ENCODE data around the gene ITGAE.

Gene ITGAE

DNA sequence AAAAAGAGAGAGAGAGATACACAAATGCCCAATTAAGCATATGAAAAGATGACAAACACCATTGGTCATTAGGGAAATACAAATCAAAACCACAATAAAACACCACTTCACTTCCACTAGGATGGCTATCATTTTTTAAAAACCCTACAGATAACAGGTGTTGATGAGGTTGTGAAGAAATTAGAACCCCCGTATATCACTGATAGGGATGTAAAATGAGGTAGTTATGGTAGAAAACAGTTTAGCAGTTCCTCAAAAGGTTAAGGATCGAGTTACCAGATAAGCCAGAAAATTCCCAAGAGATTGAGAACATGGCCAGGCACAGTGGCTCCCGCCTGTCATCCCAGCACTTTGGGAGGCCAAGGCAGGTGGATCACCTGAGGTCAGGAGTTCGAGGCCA lies 107.8 kb downstream of the ITGAE start:
- no peak for DNase-seq (ENCODE audit: low read depth)

DNA sequence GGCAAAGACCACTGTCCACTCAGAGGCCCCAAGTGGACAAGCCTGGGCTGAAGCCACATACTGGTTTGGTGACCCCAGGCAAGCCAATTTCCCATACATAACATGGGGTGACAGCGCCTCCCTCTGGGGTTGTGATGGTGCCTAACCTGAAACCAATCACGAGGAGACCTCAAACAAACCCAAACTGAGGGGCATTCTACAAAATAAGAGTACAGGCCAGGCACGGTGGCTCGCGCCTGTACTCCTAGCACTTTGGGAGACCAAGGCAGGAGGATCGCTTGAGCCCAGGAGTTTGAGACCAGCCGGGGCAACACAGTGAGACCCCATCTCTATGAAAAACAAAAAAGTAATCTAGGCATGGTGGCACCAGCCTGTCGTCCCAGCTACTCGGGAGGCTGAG lies 108.6 kb downstream of the ITGAE start:
- no peak for DNase-seq (ENCODE audit: low read depth)

DNA sequence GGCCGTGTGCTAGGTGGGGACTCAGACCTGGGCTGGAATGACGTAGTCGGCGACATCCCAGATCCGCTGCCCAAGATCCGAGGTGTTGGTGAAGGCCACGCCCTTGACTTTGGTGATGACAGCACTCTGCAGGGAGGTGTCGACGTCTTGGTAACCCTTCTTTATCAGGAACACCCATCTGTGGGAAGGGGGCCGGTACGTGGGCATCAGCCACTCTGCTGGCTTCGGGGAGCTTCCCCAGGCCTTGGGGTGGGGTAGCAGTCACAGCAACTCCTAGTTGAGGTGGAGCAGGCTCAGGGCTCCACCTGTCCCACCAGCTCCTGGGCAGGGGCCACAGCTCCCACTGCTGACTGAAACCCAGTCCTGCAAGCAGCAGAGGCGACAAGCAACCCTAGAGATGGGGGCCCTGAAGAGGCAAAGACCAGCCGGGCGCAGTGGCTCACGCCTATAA lies 109.3 kb downstream of the ITGAE start:
- DNase-seq (ENCODE audit: low read depth), result no peak

DNA sequence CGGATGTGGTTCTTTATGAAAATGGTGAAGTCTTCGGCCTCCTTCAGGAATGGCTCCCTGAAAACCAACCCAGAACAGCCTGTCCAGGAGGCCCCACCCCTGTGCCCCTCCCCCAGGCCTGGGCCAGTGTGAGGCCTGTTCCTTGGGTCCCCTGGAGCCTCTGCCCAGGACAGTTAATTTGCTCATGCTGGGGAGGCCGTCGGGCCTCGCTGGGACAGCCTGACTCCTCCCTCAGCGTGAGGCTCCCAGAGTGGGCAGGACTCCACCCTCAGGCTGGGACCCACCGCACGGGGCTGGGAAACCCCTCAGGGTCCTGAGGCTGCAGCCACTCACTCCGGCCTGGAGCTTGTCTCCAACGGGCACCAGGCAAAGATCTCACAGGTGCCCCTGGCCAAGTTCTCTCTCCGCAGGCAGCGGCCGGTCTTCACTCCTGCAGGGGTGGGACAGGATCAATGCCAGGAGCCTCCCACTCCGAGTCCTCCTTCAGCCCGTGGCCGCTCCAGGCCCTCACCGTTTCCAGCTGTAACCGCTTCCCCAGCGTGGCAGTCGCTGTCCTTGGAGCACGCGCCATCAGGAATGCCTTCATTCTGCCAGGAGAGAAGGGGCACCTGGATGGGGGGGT lies 110.8 kb downstream of the ITGAE start:
- DNase-seq (ENCODE audit: low read depth), result no peak

DNA sequence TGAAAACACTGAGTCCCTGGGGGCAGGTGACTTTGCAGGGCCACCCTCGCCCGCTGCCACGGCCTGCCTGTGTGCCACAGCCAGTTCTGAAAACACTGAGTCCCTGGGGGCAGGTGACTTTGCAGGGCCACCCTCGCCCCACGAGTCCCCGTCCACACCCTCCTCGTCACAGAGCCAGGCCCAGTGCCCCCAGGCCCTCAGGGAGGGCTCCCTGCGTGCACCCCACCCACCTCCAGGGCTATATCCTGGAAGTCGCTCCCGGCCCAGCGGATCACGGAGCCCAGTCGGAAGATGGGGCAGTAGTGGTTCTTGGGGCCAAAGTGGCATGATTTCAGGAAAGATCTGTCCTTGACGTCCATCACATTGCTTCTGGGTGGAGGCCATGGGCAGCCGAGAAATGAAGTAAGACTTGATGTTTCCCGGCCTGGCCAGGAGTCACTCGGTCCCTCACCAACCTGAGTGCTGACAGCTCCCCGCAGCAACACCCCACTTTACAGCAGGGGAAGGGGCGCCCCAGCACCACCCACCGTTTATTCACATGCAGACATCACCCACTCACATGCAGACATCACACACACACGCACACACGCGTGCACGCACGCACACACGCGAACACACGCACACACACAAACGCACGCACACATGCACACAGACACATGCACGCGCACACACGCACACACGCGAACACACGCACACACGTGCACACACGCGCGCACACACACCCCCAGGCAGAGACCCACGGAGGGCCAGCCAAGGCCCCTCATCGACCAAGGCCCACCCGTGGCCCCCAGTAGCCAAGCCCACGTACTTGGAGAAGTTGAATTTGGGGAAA lies 111.5 kb downstream of the ITGAE start:
- DNase-seq (ENCODE audit: low read depth), result no peak

DNA sequence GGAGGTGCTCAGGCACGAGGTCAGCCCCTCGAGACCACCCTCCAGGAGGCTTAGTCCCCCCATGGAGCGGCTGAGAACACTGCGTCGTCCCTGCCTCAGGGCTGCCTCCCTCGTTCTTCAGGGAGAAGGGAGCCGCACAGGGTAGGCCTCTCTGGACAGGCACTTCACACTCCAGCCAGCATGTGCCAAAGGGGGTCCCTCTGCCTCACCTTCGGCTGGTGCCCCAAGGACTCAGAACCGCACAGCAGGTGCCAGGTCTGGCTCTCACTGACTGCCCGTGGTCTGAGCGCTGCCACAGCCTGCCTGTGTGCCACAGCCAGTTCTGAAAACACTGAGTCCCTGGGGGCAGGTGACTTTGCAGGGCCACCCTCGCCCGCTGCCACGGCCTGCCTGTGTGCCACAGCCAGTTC lies 112.1 kb downstream of the ITGAE start:
- no peak for DNase-seq (ENCODE audit: low read depth)

DNA sequence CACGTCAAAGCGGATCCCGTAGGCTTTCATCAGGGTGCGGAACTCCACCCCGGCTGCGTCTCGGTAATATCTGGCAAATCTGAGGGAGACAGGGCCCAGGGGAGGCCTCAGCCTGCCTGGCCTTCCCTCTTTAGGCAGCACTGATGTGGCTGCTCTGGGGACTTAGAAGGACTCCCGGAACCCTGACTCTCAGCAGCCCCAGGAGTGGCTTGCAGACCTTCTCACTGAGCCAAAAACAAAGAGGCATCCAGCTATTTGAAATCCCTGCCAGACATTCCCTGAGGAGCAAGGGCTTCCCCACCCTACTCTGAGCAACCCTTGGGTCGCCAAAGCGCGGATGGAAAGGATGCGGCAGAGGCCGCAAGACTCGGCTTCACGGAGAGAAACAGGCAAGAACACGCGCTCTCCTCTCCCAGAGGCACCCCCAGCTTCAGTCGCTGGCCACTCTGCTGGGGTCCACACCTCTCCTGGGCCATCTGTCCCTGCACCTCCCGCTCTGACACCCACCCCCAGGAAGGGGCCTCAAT lies 112.9 kb downstream of the ITGAE start:
- DNase-seq (ENCODE audit: low read depth), result no peak

DNA sequence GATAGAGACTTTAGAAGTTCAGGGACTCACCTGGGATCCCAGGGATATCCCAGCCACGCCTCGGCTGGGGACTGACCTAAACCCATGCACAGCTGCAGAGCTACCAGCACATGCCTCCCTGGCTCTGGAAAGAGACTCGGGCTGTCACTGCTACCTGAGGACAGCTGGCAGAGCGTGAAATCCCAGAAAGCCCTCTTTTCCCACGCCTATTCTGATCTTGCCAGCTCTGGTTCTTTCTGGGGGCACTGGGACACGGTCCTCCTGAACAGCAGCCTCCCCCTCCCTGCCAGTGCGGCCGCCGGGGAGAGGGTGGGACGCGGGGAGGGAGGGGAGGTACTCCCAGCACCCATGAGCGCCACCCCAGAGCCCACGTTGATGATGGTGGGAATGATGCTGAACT lies 115.8 kb downstream of the ITGAE start:
- DNase-seq (ENCODE audit: low read depth), result no peak

DNA sequence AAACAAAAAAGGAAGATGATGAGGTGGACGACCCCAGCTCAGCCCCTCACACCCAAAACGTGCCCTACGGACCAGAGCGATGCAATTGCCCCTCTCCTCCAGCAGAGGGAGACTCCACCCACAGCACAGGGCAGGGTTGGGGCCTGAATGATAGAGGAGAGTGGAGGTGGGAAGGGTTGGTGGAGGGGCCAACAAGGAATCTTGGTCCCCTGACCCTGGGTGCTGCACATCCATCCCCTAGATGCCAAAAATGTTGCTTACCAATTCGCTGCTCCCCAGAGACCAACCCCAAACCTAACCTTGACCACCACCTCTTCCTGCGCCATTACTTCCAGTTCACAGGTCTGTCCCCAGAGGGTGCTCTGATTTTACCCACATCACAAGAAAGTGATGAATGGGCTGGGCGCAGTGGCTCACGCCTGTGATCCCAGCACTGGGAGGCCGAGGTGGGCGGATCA lies 117.9 kb downstream of the ITGAE start:
- DNase-seq (ENCODE audit: low read depth), result peak; percentile 41

DNA sequence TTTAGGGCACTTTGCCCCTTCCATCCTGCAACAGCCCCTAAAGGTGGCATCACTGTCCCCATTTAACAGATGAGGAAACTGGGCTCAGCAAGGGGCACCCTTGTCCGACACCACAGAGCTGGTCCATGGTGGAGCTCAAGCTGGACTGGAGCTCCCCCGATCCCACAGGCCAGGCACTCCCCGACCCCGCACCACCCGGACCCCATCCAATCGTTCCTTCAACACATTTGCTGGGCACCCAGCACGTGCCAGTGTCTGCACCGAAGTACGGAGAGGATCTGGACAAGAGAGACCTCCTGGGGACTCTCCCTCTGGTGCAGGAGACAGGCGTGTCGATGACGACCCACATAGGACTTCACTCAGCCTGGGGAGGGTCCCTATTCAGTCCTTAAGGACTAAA lies 119.0 kb downstream of the ITGAE start:
- no peak for DNase-seq (ENCODE audit: low read depth)

DNA sequence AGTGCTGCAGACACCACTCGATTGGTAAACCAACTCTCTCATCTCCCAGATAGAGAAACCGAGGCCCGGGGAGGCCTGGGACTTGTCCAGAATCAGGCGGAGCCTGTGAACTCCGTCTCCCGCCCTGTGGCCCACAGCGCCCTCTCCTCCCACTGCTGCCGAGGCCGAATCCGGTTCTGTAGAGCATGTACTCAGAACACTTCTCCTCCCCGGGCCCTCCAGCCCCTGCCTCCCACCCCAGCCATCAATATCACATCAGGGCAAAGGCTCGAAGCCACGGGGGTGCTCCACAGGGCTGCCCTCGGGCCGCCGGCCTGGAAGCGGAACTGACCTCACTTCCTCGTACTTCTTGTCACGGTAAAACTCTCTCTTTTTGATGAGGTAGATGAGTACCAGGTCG lies 119.4 kb downstream of the ITGAE start:
- no peak for DNase-seq (ENCODE audit: low read depth)

DNA sequence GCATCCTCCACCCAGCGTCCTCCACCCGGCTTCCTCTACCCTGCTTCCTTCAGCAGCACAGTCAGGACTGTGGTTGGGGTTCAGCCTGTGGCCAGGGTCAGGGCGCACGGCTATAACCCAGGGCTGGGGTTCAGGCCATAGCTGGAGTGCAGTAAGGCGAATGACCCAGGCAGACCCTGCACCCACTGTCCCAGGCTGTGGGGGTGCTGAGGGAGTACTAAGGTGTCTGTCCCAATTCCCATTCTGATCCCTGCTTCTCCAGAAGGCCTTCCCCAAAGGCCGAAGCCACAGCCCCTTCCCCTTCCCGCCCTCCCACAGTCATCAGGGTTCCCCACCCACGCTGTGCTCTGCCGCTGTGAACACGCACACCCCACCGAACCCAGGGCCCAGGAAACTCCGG lies 119.9 kb downstream of the ITGAE start:
- no peak for DNase-seq (ENCODE audit: low read depth)

DNA sequence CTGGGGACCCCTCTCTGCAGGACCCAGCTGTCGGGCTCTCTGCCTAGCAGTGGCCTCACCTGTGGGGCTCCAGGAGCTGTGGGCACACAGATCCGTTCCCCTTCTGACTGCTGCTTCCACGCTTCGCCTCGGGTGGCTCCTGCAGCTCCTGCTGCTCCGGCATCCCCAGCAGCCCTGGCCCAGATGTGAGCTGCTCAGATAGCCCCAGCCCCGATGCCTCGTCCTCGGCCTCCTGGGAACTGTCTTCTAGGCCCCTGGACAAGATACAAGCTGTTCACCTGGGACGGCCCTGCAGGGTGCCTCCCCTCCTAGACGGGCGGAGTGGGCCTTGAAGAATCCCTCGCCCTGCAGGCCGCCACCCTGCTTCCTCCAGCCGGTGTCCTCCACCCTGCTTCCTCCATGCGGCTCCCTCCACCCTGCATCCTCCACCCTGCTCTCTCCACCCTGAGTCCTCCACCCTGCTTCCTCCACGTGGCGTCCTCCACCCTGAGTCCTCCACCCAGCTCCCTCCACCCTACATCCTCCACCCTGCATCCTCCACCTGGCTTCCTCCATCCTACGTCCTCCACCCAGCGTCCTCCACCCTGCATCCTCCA lies 121.4 kb downstream of the ITGAE start:
- DNase-seq (ENCODE audit: low read depth), result no peak

DNA sequence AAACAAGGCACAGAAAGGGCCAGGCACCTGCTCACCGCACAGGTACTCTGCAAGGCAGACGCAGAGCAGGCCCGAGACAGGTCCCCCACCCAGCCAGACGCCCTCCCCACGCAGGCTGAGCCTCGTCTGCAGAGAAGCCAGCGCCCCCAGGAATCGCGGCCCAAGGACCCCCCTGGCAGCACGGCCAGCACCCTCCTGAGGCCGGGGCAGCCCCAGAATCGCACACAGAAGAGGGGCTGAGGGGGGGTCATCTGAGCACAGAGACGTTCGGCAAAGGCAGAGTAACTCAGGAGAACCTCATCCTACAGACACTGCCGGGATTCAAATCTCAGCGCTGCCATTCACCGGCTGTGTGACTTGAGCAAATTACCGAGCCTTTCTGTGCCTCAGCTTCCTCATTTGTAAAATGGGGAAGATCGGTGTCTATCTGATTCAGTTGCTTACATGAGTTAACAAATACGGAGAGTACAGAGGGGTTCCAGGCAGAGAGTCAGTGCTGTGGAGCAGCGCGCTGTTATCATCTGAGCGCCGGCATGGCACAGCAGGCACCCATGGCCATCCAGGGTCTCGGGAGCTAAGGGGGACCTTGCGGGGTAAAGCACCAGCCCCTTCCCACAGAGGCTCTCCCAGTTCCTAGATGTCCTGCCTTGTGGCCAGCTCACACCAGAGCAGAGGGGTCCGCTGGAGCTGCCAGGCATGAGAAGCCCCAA lies 122.0 kb downstream of the ITGAE start:
- no peak for DNase-seq (ENCODE audit: low read depth)

DNA sequence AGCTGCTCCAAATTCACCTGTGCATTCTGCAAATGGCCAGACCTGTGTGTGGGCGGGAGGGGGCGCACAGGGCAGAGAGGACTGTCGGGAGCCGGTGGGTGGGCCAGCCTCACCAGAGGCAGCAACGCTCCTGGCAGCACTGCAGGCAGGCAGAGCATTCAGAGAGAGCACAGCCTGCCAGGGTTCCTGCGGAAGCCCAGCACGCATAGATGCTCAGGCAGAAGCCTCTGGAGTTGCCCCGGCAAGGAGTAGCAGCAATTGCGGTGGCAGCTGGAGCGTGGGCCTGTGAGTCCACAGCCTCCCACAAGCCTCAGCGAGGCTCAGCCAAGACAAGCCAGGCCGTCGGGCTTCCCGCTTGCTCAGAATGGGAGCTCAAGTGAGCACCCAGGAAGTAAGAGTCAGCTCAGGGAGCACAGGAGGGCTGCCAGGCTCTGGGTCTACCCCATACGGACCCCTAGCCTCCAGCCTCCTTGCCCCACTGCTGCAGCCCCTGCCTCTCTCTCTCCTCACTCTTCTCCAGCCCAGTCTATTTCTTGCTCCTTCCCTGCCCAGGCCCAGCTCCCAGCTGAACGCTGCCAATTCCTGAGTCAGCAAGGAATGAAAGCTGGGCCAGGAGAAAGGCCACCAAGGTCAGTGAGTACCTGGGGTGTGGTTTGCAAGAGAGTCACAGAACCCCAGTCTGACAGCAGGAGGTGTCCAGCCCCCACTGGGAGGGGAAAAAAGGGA lies 122.7 kb downstream of the ITGAE start:
- no peak for DNase-seq (ENCODE audit: low read depth)

DNA sequence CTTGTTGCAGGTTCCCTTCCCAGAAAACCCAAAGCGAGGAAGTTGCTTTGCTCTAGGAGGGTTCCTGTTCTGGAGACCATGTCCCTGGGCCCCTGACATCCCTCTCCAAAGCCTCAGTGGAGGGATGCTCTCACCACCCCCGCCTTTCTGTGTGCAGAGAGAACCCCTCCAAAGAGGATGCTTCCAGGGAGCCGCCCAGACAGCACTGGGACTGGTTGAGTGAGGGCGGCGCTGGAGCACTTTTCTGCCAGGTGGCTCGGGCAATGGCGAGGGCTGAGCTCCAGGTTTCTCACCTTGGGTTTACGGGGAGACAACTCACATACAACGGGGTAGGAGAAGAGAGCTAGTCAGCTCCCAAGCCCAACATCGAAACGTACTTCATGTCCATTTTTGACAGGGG lies 125.1 kb downstream of the ITGAE start:
- DNase-seq (ENCODE audit: low read depth), result no peak

DNA sequence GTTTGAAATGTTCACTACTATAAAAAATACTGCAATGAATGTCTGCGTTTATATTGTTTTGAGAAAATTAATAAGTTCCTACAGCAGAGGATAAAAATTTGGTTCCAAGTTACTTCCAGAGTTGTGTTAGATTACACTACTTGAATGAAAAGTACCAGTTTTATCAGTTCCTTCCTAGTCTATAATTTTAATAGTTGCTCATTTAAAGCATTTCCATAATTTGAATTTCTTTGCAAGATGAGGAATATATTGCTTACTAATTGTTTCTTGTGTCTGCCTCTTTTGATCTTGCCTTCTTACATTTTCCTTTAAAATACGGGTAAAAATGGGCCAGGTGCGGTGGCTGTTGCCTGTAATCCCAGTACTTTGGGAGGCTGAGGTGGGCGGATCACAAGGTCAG lies 128.4 kb downstream of the ITGAE start:
- no peak for DNase-seq (ENCODE audit: low read depth)

DNA sequence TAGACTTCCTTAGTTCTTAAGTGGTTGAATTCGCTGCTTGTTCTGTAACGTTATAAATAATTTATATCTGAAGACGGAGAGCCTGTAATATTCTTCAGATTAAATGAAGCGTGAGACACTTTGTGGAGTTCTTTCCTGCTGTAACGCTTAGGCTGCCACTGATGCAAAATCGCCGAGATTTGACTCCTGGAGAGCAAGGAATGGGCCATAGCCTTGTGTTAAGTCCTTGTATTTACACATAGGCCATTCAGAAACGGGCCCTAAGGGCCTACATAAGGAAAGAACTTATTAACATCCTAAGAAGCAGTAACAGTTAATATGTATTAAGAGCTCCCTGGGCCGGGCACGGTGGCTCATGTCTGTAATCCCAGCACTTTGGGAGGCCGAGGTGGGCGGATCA lies 131.4 kb downstream of the ITGAE start:
- no peak for DNase-seq (ENCODE audit: low read depth)

DNA sequence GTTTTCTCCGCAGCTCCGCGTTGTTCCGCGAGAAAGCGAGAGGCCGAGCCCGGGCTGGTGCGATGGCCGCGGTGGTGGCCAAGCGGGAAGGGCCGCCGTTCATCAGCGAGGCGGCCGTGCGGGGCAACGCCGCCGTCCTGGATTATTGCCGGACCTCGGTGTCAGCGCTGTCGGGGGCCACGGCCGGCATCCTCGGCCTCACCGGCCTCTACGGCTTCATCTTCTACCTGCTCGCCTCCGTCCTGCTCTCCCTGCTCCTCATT lies 132.0 kb downstream of the ITGAE start:
- DNase-seq (ENCODE audit: low read depth), result no peak

DNA sequence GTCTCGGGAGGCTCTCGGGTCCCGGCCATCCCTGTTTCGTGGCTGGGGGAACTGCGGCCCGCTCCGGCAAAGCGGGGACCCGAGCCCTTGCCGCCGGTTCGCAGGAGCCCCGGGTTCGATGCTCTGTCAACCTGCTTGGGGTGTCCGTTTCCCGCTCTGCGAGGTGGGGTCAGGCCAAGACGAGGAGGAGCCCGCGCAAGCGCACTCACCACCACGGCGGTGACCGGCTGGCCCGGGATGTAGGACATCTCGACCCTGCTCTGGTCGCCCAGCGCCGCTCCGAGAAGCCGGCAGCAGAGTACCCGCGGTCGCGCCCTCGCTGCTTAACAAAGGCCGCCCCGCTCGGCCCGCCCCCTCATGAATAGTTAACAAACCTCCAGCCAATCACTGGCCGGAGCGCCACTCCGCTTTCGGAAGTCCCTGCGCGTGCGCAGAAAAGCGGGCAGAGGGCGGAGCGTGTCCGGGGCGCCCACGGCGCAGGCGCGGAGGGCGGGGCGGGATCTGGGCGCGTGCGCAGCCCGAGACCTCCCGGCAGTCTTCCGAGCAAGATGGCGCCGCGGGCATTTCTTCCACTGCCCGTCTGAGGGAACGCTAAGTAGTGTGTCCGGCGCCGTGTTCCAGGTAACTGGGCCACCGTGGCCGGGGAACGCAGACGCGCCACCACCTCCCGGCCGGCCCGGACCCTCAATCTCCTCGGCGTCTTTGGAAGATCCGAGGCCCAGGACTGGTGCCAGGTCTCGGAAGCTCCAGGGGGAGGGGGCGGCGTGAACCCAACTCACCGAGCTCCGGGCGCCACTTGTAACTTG lies 132.5 kb downstream of the ITGAE start, which contains the start of the genes EMC6 and TAX1BP3:
TSS of gene EMC6 (plus strand) at position 534 of the 806 bp plus-strand sequence. CDS start 335 bp downstream, outside the sequence.
TSS of gene TAX1BP3 (minus strand) at position 300 of the 806 bp plus-strand sequence. CDS start at position 248, 52 bp downstream.
- DNase-seq (ENCODE audit: low read depth), result peak; percentile 99
